ENCODE measurements around the gene ATP8A2.

DNA sequence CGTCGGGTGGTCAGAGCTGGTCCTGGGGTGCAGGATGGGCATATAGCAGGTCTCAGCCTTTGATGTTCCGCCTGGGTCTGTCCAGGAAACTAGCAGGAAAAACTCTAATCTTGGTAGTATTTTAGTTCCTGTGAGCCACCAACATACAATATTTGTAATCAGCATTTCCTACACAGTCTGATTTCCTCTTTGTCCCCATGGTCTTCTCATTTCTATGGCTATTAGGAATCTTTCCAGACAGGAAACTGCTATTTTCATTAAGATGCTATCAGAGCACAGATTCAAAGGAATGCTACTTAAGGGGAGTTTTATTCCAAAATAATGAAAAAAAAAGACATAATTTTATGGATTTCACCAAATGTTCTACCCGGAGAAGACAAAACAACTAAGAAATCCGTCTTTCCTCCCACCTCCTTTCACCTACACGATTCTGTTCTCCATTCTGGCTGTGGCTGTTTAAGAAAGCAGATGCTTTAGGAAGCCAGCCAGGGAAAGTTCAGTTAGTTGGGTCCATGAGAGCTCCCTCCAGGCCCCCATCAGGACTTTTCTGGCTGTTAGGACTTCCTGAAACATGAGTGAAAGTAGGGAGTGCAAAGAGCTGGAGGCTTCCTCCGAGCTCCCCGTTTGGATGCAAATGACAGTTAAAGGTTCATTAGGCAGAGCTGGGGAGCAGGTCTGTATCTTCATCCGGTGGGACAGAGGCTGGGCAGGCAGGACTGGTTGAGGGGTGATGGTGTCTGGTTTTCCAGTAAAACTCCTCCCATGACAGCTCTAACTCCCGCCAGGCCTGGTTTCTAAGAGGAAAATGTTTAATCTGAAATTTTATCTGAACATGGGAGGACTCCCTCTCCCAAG lies 643.7 kb downstream of the ATP8A2 start:
- TF ChIP-seq POLR2A (IDR thresholded peaks at IDR 0.05), result no peak
- TF ChIP-seq, protein P1, sequence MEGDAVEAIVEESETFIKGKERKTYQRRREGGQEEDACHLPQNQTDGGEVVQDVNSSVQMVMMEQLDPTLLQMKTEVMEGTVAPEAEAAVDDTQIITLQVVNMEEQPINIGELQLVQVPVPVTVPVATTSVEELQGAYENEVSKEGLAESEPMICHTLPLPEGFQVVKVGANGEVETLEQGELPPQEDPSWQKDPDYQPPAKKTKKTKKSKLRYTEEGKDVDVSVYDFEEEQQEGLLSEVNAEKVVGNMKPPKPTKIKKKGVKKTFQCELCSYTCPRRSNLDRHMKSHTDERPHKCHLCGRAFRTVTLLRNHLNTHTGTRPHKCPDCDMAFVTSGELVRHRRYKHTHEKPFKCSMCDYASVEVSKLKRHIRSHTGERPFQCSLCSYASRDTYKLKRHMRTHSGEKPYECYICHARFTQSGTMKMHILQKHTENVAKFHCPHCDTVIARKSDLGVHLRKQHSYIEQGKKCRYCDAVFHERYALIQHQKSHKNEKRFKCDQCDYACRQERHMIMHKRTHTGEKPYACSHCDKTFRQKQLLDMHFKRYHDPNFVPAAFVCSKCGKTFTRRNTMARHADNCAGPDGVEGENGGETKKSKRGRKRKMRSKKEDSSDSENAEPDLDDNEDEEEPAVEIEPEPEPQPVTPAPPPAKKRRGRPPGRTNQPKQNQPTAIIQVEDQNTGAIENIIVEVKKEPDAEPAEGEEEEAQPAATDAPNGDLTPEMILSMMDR (IDR thresholded peaks at IDR 0.05), result no peak

All from heart left ventricle (tissue), 13 donors.